GM21447 (cell line): ENCODE measurements around the gene KRT32.

Source experiments
- ATAC-seq: cut with Tn5 transposase; IDR thresholded peaks from one replicate; pipeline ENCODE4 v1.9.1; 2021; ENCODE audit not compliant: unreplicated experiment

Gene KRT32

DNA sequence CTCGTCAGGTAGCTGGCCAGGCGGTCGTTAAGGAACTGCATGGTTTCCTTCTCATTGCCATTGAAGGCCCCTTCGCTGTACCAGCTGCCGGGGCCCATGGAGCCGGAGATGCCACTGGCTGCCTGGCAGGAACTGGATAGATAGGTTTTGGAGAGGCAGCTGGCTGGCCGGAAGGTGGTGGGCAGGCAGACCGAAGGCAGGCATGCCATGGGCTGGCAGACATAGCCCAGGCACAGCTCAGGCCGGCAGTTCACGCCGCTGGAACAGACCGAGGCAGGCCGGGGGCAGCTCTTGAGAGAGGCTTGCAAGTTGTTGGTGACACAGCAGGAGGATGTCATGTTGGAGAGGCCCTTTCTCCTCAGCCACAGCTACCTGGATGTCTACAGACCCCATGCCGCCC, at the start of gene KRT32:
Gene KRT32 (minus strand): TSS at position 399 of the 400 bp plus-strand sequence. CDS start 61 bp downstream, at position 338.
- ATAC-seq = no peak

DNA sequence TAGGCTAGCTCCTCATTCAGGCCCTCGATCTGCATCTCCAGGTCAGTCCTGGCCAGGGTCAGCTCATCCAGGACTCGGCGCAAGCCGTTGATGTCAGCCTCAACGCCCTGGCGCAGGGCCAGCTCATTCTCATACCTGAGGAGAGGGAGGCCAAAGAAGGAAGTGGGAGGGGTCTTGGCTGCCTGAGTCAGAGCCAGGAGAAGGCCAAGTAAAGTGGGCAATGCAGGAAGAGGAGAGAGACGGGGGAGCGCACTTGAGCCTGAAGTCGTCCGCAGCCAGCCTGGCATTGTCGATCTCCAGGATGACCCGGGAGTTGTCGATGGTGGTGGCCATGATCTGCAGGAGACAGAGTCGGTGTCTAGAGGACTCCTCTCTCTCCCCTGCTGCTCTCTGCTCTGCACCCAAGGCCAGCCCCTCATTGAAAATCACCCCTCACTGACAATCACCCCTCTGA, 49.7 kb upstream of the KRT32 start:
- ATAC-seq = no peak

DNA sequence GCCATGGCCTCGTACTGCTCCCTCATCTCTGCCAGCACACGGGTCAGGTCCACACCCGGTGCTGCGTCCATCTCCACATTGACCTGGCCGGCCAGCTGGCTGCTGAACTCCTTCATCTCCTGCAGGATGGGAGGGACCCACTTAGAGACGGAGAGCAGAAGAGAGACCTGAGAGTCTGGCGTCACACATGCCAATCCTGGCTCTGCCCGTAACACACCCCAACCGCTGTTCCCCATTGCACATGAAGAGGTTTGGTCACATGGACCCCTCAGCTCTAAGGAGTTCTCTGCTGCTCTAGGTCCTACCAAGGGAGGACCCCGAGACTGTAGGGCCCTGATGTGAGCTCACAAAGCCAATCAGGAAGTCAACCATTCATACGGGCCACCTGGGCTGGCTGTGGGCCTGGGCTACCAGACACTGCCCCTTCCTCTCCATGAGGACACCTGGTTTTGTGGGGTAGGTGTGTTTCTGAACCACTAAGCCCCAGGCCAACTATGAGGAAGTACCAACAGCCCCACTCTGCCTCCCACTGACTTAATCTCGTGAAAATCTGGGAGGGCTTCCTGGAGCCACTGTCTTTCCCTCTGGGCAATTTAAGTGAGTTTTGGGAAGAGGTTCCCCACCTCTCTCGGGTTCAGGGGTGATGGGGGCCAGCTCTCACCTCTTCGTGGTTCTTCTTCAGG, 49.1 kb upstream of the KRT32 start:
- ATAC-seq = no peak

DNA sequence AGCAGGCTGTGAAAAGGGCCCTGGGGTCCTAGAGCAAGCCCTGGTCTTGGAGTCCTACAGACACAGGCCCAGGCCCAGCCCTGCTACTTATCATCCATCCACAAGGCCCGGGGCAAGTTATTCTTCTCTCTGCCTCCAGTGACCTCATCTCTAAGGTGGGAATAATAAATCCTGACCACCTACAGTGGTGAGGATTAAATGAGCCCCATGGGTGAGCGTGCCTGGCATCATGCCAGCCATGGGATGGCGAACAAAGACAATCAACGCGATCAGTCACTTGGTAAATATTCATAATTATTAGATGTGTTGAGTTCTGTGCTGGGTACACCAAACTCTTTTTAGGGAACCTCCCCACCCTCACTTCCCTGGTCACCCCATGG, 46.0 kb upstream of the KRT32 start:
- ATAC-seq = no peak

DNA sequence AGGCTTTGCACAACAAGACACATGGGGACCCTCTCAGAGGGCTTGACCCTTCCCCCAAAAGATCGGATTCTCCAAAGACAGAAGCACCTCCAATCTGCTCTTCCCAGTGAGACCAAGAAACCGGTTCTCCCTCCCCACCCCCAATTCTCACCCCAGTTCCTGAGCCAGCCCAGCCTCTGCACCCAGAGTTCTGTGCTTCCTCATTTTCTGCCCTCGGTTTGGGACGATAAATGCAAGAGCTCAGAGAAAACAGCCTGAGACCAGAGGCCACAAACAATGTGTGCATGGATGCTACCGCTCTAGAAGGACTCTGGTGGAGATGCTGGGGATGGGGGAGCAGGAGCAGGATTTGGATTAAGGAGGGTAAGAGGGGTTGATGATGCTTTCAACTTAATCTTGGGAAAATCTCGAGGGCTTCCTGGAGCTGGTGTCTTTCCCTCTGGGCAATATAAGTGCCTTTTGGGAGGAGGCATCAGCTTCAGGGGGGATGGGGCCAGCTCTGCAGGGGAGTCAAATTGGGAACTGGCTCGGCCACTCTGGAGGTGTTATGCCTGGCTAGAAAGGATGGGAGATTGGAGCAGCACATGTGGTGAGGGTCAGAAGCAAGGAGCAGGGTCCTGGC, 45.5 kb upstream of the KRT32 start:
- ATAC-seq = no peak

DNA sequence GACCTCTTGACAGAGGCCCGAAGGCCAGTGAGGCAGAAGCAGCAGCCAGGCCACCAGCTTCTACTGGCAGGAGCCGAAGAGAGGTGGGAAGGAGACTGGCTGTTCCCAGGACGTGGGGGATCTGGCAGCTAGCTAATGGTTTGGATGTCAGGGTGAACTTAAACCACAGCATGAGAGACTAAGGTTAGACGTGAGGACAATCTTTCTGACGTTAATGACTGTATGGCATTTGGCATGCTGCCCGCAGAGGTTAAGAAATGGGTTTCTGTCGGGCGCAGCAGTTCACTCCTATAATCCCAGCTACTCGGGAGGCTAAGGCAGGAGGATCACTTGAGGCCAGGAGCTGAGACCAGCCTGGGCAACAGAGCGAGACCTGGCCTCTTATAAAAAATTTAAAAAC, 44.5 kb upstream of the KRT32 start:
- ATAC-seq = no peak

DNA sequence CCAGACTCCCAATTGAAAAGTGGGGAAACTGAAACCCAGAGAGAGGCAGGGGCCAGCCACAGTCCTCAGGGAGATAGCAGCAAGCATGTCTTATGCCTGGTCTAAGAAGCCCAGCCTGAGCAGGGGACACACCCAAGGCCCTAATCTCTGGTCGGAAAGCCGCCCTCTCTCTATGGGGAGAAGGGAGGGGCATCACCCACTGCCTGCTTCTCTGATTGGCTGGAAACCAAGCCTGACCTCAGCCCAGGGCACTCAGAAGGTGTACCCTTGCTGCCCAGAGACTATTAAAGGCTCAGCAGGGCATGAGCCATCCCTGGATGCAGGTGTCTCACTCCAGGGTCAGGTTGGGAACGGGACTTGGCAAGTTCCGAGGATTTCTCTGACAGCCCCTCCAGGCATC, 43.9 kb upstream of the KRT32 start:
- no peak for ATAC-seq

DNA sequence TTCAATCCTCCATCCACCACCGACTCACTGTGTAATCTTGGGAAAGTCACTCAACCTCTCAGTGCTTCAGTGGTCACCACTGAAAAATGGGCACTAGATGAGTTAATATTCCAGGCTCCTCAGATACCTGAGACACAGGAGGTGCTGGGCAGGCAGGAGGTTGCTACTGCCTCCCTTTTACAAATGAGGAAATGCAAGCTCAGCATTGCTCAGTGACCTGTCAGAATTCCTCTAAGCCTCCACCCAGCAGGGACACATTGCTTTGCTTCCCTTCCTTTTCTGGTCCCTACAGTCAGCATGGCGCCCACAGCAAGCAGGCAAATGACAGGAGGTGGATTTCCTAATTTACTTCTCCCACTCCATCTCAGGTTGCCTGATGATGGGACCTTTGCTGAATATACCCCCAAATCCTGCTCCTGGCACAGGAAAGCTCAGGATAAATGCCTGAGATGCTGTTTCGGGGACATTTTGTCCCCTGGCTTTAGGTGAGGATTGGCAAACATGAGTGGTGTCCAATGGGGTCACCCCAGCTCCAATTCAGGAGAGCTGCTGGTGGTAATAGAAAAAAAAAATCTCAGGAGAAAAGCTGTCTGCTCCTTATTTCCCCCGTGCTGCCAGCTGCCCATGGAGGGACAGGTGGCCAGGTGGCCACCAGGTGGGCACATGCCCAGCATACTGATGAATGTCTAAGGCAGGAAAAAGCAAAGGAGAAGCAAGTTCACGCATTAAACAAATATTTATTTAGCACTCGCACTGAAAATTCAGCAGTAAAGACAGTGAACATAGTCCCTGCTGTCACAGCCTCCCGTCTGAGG, 43.3 kb upstream of the KRT32 start:
- no peak for ATAC-seq

DNA sequence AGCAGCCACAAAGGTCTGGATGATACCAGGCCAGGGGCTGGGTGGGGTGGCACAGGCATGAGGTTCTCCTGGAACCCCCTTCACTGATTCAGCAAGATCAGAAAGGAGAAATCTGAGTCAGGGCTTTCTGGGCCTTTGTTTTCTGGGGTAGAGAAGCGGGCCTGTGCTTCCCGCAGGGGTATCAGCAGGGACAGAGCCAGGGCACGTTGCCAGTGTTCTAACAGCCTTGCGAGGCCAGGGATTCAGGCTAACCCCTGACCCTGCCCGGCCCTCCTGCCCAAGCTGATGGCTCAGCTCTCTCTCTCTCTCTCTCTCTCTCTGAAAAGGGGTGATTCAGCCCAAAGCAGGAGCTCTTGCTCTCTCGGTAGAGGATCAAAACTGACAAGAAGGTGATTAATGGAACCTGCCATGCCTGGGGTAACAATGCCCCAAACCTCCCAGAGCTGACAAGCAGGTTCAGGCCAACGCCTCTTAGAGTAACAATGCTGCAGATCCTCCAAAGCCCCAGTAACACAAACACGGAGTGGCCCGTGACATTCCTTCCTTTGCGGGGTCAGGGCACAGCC, 40.2 kb upstream of the KRT32 start:
- no peak for ATAC-seq

DNA sequence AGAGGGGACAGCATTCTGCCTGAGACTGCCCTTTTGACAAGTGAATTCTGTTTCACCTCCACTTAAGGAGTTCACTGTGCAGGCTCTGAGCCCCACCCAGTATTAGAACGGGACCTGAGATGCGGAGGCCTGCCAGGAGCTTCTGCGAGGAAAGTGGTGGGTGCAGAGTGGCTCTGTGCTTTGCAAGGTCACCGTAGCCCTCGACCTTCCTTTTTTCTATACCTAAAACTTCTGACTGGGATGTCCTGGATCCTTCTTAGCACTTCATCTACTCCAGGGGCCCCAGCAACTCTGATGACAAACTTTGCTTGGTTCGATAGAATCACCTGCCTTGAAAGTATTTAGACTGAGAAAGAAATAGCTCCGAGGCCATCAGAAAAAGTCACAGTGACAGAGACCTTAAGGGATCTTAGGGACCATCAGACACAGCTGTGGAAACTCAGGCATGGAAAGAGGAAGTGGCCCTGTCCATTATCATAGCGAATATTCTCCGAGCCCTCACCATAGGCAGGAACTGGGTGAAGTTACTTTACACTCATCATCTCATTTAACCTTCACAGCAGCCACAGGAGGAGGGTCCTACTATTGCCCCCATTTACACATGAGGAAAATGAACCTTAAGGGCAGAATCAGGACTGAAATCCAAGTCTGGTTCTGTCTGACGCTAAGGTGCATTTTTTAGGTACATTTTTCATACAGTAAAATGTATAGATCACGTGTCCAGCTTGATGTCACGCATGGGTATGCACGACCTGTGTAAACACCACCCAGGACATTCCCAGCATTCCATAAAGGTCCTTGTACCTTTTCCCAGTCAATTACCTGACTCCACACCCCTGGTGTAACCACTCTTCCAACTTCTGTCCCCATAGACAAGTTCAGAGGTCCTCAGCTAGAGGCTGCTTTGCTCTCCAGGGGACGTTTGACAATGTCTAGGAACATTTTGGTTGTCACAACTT, 38.9 kb upstream of the KRT32 start:
- ATAC-seq = no peak

DNA sequence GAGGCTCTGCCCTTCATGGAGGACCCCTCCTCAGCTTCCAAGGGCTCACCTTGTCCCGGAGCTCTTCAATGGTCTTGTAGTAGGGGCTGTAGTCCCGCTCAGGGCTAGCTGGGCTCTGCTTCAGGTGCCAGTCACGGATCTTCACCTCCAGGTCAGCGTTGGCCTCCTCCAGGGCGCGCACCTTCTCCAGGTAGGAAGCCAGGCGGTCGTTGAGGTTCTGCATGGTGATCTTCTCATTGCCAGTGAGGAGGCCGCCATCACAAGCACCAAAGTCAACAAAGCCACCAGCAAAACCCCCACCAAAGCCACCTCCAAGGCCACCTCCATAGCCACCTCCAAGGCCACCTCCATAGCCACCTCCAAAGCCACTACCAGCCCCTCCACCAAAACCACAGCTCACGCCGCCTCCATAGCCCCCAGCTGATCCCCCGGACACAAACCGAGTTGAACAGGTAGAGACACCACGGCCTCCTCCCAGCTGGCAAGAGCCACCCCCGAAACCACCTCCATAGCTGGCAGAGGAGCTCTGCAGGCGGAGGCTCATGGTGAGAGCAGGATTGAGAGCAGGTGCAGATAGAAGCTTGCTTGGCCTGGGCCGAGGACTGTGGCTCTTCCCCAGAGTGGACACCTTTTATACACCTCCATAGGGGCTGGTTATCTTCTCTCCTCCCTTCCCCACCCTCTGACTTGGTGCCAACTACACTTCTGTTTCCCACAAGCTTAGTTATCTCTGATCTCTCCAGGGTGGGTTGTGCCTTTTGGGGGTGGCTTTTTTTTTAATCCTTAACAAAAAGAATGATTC, 38.0 kb upstream of the KRT32 start, which contains the start of gene KRT13:
Gene KRT13 (minus strand): TSS at position 606 of the 802 bp plus-strand sequence. CDS start 62 bp downstream, at position 544.
- no peak for ATAC-seq

DNA sequence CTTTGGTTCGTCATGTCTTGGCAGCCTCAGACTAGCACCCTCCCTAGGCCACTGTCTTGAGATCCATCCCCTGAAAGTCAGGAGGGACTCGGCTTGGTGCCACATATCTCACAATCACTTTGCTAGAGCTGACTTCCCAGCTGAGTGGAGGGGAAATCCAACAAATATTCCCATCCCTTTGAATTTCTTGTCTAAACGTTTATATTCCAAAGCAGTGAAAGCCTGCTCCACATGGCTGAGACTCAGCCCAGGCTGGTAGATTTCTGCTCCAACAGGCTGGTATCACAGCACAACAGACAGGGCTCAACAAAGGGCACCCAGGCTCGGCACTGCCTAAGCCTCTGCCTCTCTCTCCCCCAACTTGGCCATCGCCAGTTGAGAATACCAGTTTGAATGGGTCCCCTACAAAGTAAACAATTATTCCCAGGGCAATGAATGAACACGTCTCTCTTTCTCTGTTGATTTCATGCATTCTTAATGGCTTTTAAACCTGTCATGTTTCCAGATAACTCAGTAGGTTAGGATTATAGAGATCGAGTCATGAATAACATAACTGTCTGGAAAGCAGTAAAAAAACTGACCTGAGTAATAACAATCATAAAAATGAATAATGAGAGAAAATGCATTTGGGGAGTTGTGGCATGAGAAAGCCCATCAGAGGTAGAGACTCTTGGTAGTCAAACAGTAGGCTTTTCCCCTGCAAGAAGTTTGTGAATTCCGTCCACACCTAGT, 37.2 kb upstream of the KRT32 start:
- ATAC-seq = no peak

DNA sequence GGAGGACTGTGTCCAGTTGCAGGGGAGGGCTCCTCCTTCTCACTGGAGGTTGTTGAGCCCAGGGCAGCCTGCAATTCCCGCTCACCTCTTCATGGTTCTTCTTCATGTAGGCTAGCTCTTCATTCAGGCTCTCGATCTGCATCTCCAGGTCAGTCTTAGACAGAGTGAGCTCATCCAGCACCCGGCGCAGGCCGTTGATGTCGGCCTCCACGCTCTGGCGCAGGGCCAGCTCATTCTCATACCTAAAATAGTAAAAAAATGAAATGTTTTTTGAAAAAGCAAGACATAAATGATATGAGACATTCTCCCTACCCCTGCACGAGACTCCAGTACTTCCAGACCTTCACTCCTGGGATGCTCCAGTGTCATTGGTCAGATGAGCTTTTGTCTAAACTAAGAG, 36.0 kb upstream of the KRT32 start:
- no peak for ATAC-seq

DNA sequence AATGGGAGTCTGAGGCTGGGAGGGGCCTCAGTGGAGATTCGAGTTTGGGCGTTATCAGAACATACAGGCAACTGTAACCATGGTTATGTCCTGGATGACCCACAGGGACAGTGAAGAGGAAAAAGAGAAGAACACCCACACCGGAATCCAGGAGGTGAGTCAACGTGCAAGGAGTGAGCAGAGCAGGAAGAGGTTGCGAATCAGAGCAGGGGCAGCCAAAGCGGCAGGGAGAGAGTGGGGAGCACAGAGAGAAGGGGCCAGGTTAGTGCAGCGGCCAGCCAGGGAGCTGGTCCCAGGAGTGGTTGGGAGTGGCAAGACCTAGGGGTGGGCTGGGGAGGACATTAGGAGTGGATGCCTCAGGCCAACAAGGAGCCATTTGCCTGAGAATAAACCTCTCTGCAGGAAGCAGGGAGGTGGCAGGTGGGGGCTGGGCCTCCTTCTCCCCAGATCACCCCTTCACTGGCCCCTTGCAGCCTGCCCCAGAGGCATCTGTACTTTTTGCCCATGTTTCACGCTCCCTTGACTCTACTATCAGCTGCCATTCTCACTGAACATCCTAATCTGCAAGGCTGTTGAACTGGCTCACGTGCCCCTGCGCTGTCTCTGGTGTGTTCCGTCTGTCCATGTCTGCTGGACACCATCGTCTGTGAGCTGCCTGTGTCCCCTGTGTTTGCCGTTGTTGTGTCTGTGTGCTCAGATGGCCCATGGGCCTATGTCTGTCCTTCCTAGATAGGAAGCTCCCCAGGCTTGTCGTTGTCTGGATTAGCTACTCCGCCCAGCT, 33.1 kb upstream of the KRT32 start:
- ATAC-seq = no peak

DNA sequence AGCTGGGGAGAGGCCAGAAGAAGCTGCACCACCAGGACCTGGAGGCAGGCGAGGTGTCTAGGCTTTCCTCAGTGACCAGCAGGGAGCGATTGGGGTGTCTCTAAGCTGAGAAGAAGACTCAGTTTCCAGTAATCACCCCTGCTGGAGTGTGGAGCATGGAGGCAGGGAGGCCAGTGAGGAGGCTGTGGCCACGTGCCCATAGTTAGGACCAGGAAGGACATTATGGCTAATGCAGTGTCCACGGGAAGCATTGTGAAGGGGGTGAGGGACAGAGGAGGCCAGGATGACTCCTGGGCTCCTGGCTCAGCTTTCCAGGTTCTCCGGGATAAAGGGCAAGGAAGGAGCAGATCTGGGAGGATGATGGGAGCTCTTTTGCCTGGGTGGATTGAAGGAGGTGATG, 32.5 kb upstream of the KRT32 start:
- no peak for ATAC-seq

DNA sequence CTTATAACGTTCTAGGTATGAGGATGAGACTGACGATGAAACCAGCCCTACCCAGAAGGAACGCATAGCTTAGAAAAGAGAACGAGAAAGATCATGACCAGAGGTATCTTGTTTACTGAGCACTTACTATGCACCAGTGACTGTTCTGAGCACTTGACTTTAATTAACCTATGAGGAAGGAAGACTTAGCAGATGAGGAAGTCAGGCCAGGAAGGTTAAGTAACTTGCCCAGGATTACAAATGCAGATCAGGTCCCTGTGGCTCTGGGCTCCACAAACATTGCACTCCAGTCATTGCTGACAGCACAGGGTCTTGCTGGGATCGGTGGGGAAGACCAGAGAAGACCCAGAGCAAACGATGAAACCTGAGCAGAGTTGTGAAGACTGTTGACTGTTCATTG, 31.1 kb upstream of the KRT32 start:
- ATAC-seq = no peak

DNA sequence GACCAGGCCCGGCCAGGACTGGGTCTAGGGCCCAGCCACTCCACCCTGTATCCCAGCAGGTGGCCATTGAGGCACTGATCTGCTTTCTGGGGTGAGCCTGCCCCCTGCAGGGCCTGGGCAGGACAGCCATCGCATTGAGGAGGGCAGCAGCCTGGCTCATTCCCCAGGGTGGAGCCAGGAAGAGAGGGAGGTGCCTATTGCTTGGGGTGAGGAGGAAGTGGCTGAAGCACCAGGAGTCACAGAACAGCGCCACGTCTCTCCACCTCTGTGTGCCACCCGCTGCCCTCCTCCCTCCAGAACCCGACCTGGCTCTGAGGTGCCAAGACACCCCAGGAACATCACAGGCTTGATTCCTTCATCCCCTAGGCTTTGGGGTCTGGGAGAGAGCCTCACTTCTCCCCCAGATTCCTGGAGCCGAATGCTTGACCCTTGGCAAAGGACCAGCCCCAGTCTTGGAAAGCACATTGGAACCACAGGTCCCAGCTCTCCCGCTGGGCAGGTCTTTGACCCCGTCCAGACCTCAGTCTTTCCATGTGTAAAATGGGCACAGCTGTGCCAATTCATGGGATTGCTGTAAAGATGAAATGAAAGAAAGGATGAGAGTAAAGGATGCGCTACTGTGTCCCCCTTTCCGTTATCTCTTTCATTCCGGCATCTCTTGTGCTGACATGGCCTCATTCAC, 29.8 kb upstream of the KRT32 start:
- ATAC-seq = no peak

DNA sequence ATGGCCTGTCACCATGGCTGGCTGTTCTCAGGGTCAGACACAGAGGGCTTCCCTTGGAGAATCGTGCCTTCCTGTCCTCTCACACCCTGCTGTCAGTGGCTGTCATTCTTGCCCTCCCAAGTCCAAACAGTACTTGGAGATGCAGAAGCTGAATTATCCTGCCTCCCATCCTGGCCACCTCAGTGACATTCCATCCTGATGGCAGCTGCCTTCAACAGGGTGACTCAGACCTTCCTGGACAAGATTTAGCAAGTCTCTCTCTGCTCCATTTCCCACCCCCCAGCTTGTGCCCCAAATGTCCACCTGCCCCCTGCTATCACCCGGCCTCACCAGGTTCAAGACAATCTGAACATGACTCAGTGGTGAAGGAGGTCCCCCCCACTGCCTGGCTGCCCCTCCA, 27.3 kb upstream of the KRT32 start:
- no peak for ATAC-seq
